Measurements from ENCODE around the gene OR1J2. TPM values are rescaled to one million over a fixed set of nuclear protein-coding genes. Genes with fewer than 3 reads are reported as not detected.

Gene OR1J2
- total RNA-seq, 1 experiment from 2014 or later, result not detected

Other genes with a start within 250 kb of the OR1J2 start
- 8.5 and 14.5 TPM in 2 replicates for gene RBM18, start 246.0 kb upstream of the OR1J2 start, total RNA-seq (2014; rRNA removed; shearing (Covaris generic); ENCODE audit: low replicate concordance)
- 36.3 and 67.3 TPM in 2 replicates for gene MRRF, start 245.9 kb upstream of the OR1J2 start, total RNA-seq (2014; rRNA removed; shearing (Covaris generic); ENCODE audit: low replicate concordance)
- gene PTGS1, start 139.8 kb upstream of the OR1J2 start, total RNA-seq (2014; rRNA removed; shearing (Covaris generic); ENCODE audit: low replicate concordance), result 0.07 TPM in 1 of 2 replicates, not detected in the other
- not detected in 2 replicates for gene OR1J1, start 32.9 kb upstream of the OR1J2 start, total RNA-seq (2014; rRNA removed; shearing (Covaris generic); ENCODE audit: low replicate concordance)
- gene OR1J4, start 8.3 kb downstream of the OR1J2 start, total RNA-seq (2014; rRNA removed; shearing (Covaris generic); ENCODE audit: low replicate concordance), result not detected in 2 replicates
- gene OR1N1, start 16.5 kb downstream of the OR1J2 start, total RNA-seq (2014; rRNA removed; shearing (Covaris generic); ENCODE audit: low replicate concordance), result not detected in 2 replicates
- not detected in 2 replicates for gene OR1N2, start 42.3 kb downstream of the OR1J2 start, total RNA-seq (2014; rRNA removed; shearing (Covaris generic); ENCODE audit: low replicate concordance)
- gene OR1L8, start 72.6 kb downstream of the OR1J2 start, total RNA-seq (2014; rRNA removed; shearing (Covaris generic); ENCODE audit: low replicate concordance), result 0.40 TPM in 1 of 2 replicates, not detected in the other
- not detected in 2 replicates for gene OR1Q1, start 103.9 kb downstream of the OR1J2 start, total RNA-seq (2014; rRNA removed; shearing (Covaris generic); ENCODE audit: low replicate concordance)
- not detected in 2 replicates for gene OR1B1, start 146.8 kb downstream of the OR1J2 start, total RNA-seq (2014; rRNA removed; shearing (Covaris generic); ENCODE audit: low replicate concordance)
- gene OR1L1, start 150.9 kb downstream of the OR1J2 start, total RNA-seq (2014; rRNA removed; shearing (Covaris generic); ENCODE audit: low replicate concordance), result not detected in 2 replicates
- not detected in 2 replicates for gene OR1L3, start 164.3 kb downstream of the OR1J2 start, total RNA-seq (2014; rRNA removed; shearing (Covaris generic); ENCODE audit: low replicate concordance)
- gene OR1L4, start 213.2 kb downstream of the OR1J2 start, total RNA-seq (2014; rRNA removed; shearing (Covaris generic); ENCODE audit: low replicate concordance), result 0.78 TPM in 1 of 2 replicates, not detected in the other
- gene OR1L6, start 231.5 kb downstream of the OR1J2 start, total RNA-seq (2014; rRNA removed; shearing (Covaris generic); ENCODE audit: low replicate concordance), result not detected in 2 replicates

All from Karpas-422 (cell line).